ENCODE results near the gene FBXO47. TPM values are rescaled to one million over a fixed set of nuclear protein-coding genes. Genes with fewer than 3 reads are reported as not detected.

Gene FBXO47
- total and polyA plus RNA-seq, 9 of the 15 experiments (the other 6 are each of a cell fraction or from before 2014, with no cell fraction given): not detected

DNA sequence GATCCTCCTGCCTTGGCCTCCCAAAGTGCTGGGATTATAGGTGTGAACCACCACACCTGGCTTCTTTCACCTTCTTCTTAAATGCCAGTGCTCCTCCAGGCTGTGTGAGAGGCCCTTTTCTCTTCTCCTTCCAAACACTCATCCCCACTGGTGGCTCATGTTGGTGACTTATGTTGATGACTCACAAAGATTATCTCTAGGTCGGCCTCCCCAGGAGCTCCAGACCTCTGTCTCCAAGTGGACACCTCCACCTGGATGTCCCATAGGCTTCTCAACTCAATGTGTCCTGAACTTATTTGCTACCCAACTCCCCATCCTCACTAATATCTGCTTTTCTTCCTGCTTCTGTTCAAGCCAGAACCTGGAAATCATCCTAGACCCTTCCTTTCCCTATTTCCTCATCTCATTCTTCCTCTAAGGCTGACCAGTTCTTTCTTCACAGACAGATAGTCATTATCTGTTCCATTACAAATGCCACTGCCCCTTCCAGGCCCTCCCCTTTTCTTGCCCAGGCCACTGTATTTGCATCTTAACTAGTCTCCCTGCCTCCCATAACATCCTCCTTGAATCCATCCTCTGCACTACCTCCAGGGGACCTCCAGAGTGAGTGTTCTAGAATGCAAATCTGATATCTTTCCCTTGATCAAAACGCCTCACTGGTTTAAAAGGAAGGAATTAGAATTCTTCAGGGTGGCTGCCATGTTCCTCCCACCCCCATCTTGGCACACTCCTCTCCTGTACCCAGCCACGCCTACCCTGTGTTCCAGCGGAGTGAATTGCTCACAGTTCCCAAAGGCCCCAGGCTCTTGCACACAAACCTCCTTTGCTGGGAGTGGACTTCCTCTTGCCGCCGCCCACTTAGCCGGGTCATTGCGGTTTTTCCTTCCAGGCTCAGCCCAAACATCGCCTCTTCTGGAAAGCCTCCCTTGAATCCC is 34.8 kb upstream of the FBXO47 start (continued):
- TF ChIP-seq, protein P1, sequence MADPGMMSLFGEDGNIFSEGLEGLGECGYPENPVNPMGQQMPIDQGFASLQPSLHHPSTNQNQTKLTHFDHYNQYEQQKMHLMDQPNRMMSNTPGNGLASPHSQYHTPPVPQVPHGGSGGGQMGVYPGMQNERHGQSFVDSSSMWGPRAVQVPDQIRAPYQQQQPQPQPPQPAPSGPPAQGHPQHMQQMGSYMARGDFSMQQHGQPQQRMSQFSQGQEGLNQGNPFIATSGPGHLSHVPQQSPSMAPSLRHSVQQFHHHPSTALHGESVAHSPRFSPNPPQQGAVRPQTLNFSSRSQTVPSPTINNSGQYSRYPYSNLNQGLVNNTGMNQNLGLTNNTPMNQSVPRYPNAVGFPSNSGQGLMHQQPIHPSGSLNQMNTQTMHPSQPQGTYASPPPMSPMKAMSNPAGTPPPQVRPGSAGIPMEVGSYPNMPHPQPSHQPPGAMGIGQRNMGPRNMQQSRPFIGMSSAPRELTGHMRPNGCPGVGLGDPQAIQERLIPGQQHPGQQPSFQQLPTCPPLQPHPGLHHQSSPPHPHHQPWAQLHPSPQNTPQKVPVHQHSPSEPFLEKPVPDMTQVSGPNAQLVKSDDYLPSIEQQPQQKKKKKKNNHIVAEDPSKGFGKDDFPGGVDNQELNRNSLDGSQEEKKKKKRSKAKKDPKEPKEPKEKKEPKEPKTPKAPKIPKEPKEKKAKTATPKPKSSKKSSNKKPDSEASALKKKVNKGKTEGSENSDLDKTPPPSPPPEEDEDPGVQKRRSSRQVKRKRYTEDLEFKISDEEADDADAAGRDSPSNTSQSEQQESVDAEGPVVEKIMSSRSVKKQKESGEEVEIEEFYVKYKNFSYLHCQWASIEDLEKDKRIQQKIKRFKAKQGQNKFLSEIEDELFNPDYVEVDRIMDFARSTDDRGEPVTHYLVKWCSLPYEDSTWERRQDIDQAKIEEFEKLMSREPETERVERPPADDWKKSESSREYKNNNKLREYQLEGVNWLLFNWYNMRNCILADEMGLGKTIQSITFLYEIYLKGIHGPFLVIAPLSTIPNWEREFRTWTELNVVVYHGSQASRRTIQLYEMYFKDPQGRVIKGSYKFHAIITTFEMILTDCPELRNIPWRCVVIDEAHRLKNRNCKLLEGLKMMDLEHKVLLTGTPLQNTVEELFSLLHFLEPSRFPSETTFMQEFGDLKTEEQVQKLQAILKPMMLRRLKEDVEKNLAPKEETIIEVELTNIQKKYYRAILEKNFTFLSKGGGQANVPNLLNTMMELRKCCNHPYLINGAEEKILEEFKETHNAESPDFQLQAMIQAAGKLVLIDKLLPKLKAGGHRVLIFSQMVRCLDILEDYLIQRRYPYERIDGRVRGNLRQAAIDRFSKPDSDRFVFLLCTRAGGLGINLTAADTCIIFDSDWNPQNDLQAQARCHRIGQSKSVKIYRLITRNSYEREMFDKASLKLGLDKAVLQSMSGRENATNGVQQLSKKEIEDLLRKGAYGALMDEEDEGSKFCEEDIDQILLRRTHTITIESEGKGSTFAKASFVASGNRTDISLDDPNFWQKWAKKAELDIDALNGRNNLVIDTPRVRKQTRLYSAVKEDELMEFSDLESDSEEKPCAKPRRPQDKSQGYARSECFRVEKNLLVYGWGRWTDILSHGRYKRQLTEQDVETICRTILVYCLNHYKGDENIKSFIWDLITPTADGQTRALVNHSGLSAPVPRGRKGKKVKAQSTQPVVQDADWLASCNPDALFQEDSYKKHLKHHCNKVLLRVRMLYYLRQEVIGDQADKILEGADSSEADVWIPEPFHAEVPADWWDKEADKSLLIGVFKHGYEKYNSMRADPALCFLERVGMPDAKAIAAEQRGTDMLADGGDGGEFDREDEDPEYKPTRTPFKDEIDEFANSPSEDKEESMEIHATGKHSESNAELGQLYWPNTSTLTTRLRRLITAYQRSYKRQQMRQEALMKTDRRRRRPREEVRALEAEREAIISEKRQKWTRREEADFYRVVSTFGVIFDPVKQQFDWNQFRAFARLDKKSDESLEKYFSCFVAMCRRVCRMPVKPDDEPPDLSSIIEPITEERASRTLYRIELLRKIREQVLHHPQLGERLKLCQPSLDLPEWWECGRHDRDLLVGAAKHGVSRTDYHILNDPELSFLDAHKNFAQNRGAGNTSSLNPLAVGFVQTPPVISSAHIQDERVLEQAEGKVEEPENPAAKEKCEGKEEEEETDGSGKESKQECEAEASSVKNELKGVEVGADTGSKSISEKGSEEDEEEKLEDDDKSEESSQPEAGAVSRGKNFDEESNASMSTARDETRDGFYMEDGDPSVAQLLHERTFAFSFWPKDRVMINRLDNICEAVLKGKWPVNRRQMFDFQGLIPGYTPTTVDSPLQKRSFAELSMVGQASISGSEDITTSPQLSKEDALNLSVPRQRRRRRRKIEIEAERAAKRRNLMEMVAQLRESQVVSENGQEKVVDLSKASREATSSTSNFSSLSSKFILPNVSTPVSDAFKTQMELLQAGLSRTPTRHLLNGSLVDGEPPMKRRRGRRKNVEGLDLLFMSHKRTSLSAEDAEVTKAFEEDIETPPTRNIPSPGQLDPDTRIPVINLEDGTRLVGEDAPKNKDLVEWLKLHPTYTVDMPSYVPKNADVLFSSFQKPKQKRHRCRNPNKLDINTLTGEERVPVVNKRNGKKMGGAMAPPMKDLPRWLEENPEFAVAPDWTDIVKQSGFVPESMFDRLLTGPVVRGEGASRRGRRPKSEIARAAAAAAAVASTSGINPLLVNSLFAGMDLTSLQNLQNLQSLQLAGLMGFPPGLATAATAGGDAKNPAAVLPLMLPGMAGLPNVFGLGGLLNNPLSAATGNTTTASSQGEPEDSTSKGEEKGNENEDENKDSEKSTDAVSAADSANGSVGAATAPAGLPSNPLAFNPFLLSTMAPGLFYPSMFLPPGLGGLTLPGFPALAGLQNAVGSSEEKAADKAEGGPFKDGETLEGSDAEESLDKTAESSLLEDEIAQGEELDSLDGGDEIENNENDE (IDR thresholded peaks at IDR 0.05; ENCODE audit: low read depth, low read length): no peak
- TF ChIP-seq IFI16 (CRISPR knock-in tag; IDR thresholded peaks at IDR 0.05): no peak
- TF ChIP-seq, protein P2, sequence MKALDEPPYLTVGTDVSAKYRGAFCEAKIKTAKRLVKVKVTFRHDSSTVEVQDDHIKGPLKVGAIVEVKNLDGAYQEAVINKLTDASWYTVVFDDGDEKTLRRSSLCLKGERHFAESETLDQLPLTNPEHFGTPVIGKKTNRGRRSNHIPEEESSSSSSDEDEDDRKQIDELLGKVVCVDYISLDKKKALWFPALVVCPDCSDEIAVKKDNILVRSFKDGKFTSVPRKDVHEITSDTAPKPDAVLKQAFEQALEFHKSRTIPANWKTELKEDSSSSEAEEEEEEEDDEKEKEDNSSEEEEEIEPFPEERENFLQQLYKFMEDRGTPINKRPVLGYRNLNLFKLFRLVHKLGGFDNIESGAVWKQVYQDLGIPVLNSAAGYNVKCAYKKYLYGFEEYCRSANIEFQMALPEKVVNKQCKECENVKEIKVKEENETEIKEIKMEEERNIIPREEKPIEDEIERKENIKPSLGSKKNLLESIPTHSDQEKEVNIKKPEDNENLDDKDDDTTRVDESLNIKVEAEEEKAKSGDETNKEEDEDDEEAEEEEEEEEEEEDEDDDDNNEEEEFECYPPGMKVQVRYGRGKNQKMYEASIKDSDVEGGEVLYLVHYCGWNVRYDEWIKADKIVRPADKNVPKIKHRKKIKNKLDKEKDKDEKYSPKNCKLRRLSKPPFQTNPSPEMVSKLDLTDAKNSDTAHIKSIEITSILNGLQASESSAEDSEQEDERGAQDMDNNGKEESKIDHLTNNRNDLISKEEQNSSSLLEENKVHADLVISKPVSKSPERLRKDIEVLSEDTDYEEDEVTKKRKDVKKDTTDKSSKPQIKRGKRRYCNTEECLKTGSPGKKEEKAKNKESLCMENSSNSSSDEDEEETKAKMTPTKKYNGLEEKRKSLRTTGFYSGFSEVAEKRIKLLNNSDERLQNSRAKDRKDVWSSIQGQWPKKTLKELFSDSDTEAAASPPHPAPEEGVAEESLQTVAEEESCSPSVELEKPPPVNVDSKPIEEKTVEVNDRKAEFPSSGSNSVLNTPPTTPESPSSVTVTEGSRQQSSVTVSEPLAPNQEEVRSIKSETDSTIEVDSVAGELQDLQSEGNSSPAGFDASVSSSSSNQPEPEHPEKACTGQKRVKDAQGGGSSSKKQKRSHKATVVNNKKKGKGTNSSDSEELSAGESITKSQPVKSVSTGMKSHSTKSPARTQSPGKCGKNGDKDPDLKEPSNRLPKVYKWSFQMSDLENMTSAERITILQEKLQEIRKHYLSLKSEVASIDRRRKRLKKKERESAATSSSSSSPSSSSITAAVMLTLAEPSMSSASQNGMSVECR (CRISPR knock-in tag; IDR thresholded peaks at IDR 0.05): no peak
- TF ChIP-seq ZNF830 (CRISPR knock-in tag; IDR thresholded peaks at IDR 0.05): no peak
- TF ChIP-seq, protein P3, sequence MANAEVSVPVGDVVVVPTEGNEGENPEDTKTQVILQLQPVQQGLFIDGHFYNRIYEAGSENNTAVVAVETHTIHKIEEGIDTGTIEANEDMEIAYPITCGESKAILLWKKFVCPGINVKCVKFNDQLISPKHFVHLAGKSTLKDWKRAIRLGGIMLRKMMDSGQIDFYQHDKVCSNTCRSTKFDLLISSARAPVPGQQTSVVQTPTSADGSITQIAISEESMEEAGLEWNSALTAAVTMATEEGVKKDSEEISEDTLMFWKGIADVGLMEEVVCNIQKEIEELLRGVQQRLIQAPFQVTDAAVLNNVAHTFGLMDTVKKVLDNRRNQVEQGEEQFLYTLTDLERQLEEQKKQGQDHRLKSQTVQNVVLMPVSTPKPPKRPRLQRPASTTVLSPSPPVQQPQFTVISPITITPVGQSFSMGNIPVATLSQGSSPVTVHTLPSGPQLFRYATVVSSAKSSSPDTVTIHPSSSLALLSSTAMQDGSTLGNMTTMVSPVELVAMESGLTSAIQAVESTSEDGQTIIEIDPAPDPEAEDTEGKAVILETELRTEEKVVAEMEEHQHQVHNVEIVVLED (CRISPR knock-in tag; IDR thresholded peaks at IDR 0.05): no peak
- TF ChIP-seq ZZZ3 (IDR thresholded peaks at IDR 0.05): no peak
- TF ChIP-seq ZNF707 (CRISPR knock-in tag; conservative IDR thresholded peaks at IDR 0.05): no peak

All from K562 (cell line).